Measurements from ENCODE around the gene FMN2.

The FMN2 gene

GRCh38 chr1:240503036-240503435 is 411.4 kb downstream of the FMN2 start:
- DNase-seq, result no peak

DNA sequence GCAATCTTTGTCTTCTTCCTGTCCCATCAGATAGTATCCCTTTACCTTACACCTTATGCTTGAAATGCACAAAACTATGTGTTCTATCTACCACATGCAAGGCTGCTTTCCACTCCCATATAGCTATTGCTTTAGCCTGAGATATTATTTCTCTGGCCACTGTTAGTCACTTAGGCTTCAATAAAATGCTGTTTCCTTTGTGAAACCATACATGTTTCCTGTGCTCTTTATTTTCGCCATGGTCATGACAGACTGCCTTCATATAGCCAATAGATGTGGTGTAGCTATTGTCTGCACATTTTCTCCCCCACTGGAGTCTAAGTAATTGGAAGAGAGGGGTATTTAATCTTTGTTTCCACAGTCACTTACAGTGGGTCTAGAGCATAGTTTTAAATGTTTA is 411.9 kb downstream of the FMN2 start:
- no peak for DNase-seq

DNA sequence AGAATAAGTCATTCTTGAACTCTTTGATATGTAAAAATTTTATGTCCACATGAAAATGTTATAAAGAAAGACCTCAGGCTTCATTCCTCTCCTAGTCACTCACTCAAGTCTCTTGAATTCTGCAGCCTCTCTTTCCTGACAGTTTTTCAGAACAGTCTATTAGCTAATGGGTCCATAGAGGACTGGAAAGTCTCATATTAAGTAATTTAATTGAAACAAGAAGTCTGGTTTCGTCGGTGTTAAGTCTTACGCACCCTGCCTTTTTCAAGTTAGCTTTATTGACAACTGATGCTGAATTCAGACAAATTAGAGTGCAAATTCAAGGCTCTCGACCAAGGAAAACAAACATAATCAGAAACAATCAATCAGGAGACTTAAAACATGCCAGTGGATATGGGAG is 414.5 kb downstream of the FMN2 start:
- DNase-seq, result no peak

DNA sequence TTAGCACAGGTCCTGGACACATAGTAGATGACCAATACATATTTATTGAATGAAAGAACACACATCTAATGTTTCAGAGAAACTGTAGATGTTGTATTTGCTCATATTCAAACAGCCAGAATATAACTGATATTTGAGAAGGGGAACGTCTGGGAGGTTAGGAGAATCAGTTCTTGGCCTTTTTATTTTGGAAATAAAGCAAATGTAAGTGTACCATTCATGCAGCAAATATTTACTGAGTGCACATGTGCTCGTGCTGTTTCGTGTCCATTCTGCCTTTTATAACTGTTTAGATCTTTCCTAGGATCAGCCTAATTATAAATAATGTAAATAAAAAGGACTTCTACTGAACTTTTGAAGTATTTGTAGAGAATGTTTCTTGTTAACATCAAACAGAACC is 416.5 kb downstream of the FMN2 start:
- DNase-seq, result no peak

DNA sequence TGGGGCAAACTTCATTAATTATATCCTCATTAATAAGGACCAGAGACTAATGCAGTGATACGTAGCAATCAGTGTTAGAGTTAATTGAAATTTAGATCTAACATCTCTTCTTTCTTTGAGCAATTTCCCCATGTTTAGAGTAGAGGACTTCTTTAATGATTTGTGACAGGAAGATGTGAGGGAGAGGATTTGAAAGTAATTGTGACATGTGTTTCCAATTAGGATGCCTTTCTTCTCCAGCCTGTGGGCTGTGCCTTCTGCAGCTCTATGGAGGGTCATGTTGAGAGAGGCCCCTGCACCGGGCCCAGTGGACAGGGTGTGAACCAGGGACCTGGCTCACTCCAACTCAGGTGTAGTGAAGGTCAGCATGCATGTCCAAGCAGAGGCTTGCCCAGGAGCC is 417.3 kb downstream of the FMN2 start:
- DNase-seq, result no peak

DNA sequence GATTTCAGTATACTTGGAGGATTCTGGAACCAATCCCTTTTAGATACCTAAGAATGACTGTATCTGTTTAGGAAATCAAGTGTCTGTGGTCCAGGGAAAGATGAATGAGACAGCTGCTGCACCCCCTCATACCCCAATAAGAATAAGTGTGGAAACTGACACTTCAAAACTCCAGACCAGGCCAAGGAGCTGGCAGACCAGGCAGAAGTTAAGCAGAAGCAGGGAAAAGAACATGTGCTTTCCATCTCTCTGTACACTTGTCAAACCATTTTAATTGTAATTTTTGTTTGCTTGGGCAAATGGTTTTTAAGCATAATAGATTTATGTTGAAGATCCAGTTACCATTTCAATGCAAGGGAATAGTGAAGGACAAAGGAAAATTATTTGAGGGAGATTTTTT is 420.1 kb downstream of the FMN2 start:
- DNase-seq, result no peak

GRCh38 chr1:240515505-240515904 is 423.8 kb downstream of the FMN2 start:
- no peak for DNase-seq

- DNase-seq, result no peak
Measured at GRCh38 chr1:240516069-240516468, 424.4 kb downstream of the FMN2 start.

DNA sequence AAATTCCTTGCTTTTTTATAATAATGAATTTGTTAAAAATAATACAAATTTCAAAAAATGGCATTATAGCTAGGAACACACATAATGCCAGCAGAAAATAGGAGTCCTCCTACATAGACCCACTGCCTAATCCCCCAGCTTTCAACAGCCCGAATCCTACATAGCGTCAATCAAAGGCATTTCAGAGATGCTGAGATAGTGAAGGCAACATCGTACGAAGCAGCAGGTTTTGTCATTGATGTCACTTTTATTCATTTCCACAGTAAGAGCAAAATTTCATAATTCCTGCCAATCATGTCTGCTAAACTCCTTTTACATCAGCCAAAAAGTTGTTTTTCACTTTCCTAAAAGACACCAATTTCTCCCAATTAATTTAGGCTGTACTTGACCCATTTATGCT is 426.2 kb downstream of the FMN2 start:
- DNase-seq, result no peak

GRCh38 chr1:240522122-240522822 is 430.6 kb downstream of the FMN2 start:
- DNase-seq, result no peak

GRCh38 chr1:240524356-240525069 is 432.8 kb downstream of the FMN2 start:
- DNase-seq, result no peak
